Smooth muscle cell (in vitro differentiated cells): ENCODE measurements around the gene PGAP6. TPM values are rescaled to one million over a fixed set of nuclear protein-coding genes. Genes with fewer than 3 reads are reported as not detected.

Source experiments
- DNase-seq: peaks from one replicate; lab custom pipeline; 2025; ENCODE audit not compliant: unreplicated experiment; lab: John Stamatoyannopoulos, UW
- H2AFZ ChIP-seq: fragments of 200-600 bp; sonication (generic); 2 replicates; pipeline ENCODE4 v1.6.0; 2016; ENCODE audit warnings: antibody characterized with exemption, low read depth, mild to moderate bottlenecking
- H3F3A ChIP-seq: fragments of 200-600 bp; sonication (generic); 2 replicates; pipeline ENCODE4 v1.6.0; 2017; ENCODE audit warnings: antibody characterized with exemption, low read depth
- H3K27ac ChIP-seq: fragments of 200-600 bp; sonication (generic); 2 replicates; pipeline ENCODE4 v1.5.1; 2016; ENCODE audit warnings: low read depth, mild to moderate bottlenecking
- H3K27me3 ChIP-seq: fragments of 200-600 bp; sonication (generic); 2 replicates; pipeline ENCODE4 v1.6.1; 2016; ENCODE audit warnings: low read depth, mild to moderate bottlenecking
- H3K36me3 ChIP-seq: fragments of 200-600 bp; sonication (generic); 2 replicates; pipeline ENCODE4 v1.5.1; 2016; ENCODE audit warnings: low read depth
- H3K4me1 ChIP-seq: fragments of 200-600 bp; sonication (generic); 2 replicates; pipeline ENCODE4 v1.5.1; 2016; ENCODE audit warnings: low read depth
- H3K4me2 ChIP-seq: fragments of 200-600 bp; sonication (generic); 2 replicates; pipeline ENCODE4 v1.6.0; 2016; ENCODE audit warnings: mild to moderate bottlenecking
- H3K4me3 ChIP-seq: fragments of 200-600 bp; sonication (generic); 2 replicates; pipeline ENCODE4 v1.5.1; 2016; ENCODE audit warnings: mild to moderate bottlenecking
- H3K79me2 ChIP-seq: fragments of 200-600 bp; sonication (generic); 2 replicates; pipeline ENCODE4 v1.6.0; 2016; ENCODE audit warnings: low read depth, mild to moderate bottlenecking
- H3K9ac ChIP-seq: fragments of 200-600 bp; sonication (generic); 2 replicates; pipeline ENCODE4 v1.6.0; 2016; ENCODE audit warnings: low read depth
- H3K9me3 ChIP-seq: fragments of 200-600 bp; sonication (generic); replicated peaks from 2 replicates; pipeline ENCODE4 v1.5.1; 2016; ENCODE audit warnings: low read depth
- H4K20me1 ChIP-seq: fragments of 200-600 bp; sonication (generic); 2 replicates; pipeline ENCODE4 v1.6.0; 2016; ENCODE audit warnings: low read depth
- CTCF ChIP-seq: fragments of 200-600 bp; sonication (generic); IDR thresholded peaks from 2 replicates; pipeline ENCODE4 v1.5.1; 2017; ENCODE audit warnings: borderline replicate concordance, mild to moderate bottlenecking, antibody characterized with exemption; ENCODE audit not compliant: insufficient read depth, poor library complexity, severe bottlenecking
- WGBS: methylation state at CpG from one replicate; pipeline ENCODE4 v1.1.7; 2016; ENCODE audit warnings: low lambda C conversion rate; 5-methylcytosine and 5-hydroxymethylcytosine counted together
- polyA plus RNA-seq: library from polyadenylated mRNA; unstranded; fragments of >200 nt; fragmentation: Nextera tagmentation; extraction: Ambion mirVana; gene quantifications from 2 replicates; pipeline ENCODE4 v1.2.1, GENCODE V29; 2016
- total RNA-seq: library from RNA; depleted of rRNA; stranded (reverse); fragments of >200 nt; gene quantifications from 2 replicates; pipeline ENCODE4 v1.2.3, GENCODE V29; 2014

Gene PGAP6
- total and polyA plus RNA-seq, 2 experiments from 2014 or later = 57.1 to 80.0 TPM

- Histone ChIP-seq H3K27me3 (no peaks in the 10 kb centered on the region), H3K4me1 (no peaks in the 10 kb centered on the region), H3K27ac (no peak overlapping the region), H3K9me3 (no peaks in the 10 kb centered on the region), H3F3A (no peaks in the 10 kb centered on the region), H2AFZ (no peak overlapping the region), H4K20me1 (no peaks in the 10 kb centered on the region), H3K4me3 (no peak overlapping the region), H3K36me3 (no peaks in the 10 kb centered on the region), H3K4me2 (no peak overlapping the region), H3K79me2 (no peaks in the 10 kb centered on the region), H3K9ac (no peak overlapping the region)
- no peak for TF ChIP-seq CTCF
- DNase-seq = no peak
- 96% methylated on average over 16 of the region's 16 CpGs for WGBS
Measured at GRCh38 chr16:407253-407652, 25.5 kb upstream of the PGAP6 start.

- Histone ChIP-seq H3K79me2 (no peaks in the 10 kb centered on the region), H3K9me3 (no peaks in the 10 kb centered on the region), H4K20me1 (no peaks in the 10 kb centered on the region), H3K27me3 (no peaks in the 10 kb centered on the region), H3K4me1 (no peaks in the 10 kb centered on the region), H3K36me3 (no peaks in the 10 kb centered on the region), H3K4me2 (no peak overlapping the region), H3F3A (peaks cover 1% of the 10 kb centered on the region), H3K27ac (no peak overlapping the region), H3K9ac (no peak overlapping the region), H3K4me3 (no peak overlapping the region), H2AFZ (no peak overlapping the region)
- 95% methylated on average over 27 of the region's 27 CpGs for WGBS
- no peak for DNase-seq
- TF ChIP-seq CTCF = no peak
Measured at GRCh38 chr16:405548-406506, 24.0 kb upstream of the PGAP6 start.

GRCh38 chr16:404971-405486 is 23.3 kb upstream of the PGAP6 start:
- H3K4me3 ChIP-seq = no peak overlapping the region
- H3K9me3 ChIP-seq = no peaks in the 10 kb centered on the region
- TF ChIP-seq CTCF = no peak
- no peak overlapping the region for H3K9ac ChIP-seq
- H3K79me2 ChIP-seq = no peaks in the 10 kb centered on the region
- H3K27ac ChIP-seq = no peak overlapping the region
- H3K4me1 ChIP-seq = no peaks in the 10 kb centered on the region
- no peak for DNase-seq
- no peak overlapping the region for H3K4me2 ChIP-seq
- 93% methylated on average over 12 of the region's 12 CpGs for WGBS
- no peaks in the 10 kb centered on the region for H3K36me3 ChIP-seq
- no peaks in the 10 kb centered on the region for H4K20me1 ChIP-seq
- no peaks in the 10 kb centered on the region for H3K27me3 ChIP-seq
- H2AFZ ChIP-seq = no peak overlapping the region
- peaks cover 9% of the 10 kb centered on the region for H3F3A ChIP-seq
